Measurements from ENCODE around the gene TMEM82.

TMEM82 gene

DNA sequence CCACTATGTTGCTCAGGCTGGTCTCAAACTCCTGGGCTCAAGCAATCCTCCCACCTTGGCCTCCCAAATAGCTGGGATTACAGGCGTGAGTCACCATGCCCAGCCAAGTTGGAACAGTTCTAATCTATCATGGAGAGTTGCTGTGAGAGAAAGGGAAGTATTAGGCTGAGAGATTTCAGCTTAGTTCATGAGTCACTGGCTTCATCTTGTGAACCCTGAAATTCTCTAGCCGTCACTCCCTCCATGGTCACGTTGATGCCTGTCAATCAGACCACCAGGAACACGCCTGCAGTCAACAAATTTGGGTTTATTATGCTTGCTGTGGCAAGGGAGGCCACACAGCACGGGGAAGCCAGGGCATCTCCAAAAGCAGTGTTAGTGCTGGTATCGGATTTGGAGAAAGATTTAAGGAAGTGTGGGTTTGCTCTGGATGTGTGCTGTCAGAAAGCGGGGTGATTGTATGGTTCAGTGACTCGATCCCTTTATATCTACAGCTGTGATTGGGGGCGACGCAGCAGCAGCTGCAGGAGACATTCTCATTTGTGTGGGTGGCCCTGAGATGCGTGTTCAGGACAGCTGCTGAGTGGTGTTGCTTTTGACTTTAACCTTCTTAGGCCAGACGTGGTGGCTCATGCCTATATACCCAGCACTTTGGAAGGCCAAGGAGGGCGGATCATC, 46.5 kb downstream of the TMEM82 start:
- TF ChIP-seq, protein P1, sequence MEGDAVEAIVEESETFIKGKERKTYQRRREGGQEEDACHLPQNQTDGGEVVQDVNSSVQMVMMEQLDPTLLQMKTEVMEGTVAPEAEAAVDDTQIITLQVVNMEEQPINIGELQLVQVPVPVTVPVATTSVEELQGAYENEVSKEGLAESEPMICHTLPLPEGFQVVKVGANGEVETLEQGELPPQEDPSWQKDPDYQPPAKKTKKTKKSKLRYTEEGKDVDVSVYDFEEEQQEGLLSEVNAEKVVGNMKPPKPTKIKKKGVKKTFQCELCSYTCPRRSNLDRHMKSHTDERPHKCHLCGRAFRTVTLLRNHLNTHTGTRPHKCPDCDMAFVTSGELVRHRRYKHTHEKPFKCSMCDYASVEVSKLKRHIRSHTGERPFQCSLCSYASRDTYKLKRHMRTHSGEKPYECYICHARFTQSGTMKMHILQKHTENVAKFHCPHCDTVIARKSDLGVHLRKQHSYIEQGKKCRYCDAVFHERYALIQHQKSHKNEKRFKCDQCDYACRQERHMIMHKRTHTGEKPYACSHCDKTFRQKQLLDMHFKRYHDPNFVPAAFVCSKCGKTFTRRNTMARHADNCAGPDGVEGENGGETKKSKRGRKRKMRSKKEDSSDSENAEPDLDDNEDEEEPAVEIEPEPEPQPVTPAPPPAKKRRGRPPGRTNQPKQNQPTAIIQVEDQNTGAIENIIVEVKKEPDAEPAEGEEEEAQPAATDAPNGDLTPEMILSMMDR (IDR thresholded peaks at IDR 0.05; ENCODE audit: low read depth, low read length), result no peak
- no peak for DNase-seq (ENCODE audit: extremely low read depth, low read depth)

DNA sequence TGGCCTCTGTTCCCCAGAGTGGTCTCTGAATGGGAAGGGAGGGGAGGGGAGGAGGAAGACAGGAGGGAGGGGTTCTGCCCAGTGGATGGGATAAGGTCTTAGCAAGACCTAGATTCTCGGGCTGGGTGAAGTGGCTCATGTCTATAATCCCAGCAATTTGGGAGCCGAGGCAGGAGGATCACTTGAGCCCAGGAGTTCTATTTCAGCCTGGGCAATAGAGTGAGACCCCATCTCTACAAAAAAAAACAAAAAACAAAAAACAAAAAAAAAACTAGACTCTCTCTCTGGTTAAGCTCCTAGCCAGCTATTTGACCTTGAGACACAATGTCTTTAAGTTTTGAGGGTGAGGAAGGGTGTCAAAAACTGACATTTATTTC, 53.8 kb downstream of the TMEM82 start:
- TF ChIP-seq, protein P1 (IDR thresholded peaks at IDR 0.05; ENCODE audit: low read depth, low read length), result no peak
- no peak for DNase-seq (ENCODE audit: extremely low read depth, low read depth)

Measured in AG09319 (cell line).